Measurements from ENCODE around the gene ASB8.
A peak's percentile ranks its signal among the peaks of the same experiment; 100 is the strongest.

Gene ASB8

DNA sequence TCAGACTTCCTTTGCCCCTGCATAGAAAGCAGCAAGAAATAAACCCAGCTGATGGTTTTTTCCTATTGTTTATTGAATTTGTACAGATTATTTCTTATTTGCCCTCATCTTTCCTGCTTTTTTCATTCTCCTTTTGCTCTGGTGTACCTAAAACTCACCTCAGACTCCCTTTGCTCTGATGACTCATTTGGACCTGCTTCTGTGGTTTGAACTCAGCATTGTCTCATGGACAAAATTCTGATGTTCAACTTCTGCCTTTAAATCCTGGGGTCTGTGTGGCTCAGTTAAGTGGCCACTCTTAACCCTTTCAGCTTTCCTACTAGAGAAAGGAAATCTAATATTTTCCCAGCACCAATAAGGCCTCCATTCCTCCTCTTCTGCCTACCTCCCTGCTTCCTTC, 47.9 kb downstream of the ASB8 start:
- peaks cover 12% of the 10 kb centered on the region for H3K36me3 ChIP-seq (ENCODE audit: control insufficient read depth, low read length)
- peaks cover 21% of the 10 kb centered on the region for H3F3A ChIP-seq (ENCODE audit: control insufficient read depth, insufficient read depth)
- H3K9me3 ChIP-seq (ENCODE audit: control insufficient read depth, insufficient read depth, low read length): no peaks in the 10 kb centered on the region
- peaks cover 28% of the 10 kb centered on the region for H3K79me2 ChIP-seq (ENCODE audit: control insufficient read depth, low read length)
- no peak overlapping the region for H3K4me3 ChIP-seq (ENCODE audit: low read length)
- no peaks in the 10 kb centered on the region for H3K27me3 ChIP-seq (ENCODE audit: control insufficient read depth, low read length)
- no peaks in the 10 kb centered on the region for H3K9me2 ChIP-seq (replicated peaks; ENCODE audit: control insufficient read depth, low read length)
- no peak overlapping the region for H3K4me2 ChIP-seq (ENCODE audit: low read length)
- TF ChIP-seq, protein P1, sequence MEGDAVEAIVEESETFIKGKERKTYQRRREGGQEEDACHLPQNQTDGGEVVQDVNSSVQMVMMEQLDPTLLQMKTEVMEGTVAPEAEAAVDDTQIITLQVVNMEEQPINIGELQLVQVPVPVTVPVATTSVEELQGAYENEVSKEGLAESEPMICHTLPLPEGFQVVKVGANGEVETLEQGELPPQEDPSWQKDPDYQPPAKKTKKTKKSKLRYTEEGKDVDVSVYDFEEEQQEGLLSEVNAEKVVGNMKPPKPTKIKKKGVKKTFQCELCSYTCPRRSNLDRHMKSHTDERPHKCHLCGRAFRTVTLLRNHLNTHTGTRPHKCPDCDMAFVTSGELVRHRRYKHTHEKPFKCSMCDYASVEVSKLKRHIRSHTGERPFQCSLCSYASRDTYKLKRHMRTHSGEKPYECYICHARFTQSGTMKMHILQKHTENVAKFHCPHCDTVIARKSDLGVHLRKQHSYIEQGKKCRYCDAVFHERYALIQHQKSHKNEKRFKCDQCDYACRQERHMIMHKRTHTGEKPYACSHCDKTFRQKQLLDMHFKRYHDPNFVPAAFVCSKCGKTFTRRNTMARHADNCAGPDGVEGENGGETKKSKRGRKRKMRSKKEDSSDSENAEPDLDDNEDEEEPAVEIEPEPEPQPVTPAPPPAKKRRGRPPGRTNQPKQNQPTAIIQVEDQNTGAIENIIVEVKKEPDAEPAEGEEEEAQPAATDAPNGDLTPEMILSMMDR (IDR thresholded peaks at IDR 0.05; ENCODE audit: low read depth, low read length, poor library complexity, severe bottlenecking): no peak
- TF ChIP-seq EZH2phosphoT487 (IDR thresholded peaks at IDR 0.05; ENCODE audit: borderline replicate concordance, low read length): no peak
- no peak overlapping the region for H3K27ac ChIP-seq (ENCODE audit: low read depth, low read length)
- peaks cover 24% of the 10 kb centered on the region for H3K4me1 ChIP-seq (ENCODE audit: control insufficient read depth, low read length)
- no peaks in the 10 kb centered on the region for H4K20me1 ChIP-seq (ENCODE audit: control insufficient read depth, insufficient read depth, low read depth, low read length)

DNA sequence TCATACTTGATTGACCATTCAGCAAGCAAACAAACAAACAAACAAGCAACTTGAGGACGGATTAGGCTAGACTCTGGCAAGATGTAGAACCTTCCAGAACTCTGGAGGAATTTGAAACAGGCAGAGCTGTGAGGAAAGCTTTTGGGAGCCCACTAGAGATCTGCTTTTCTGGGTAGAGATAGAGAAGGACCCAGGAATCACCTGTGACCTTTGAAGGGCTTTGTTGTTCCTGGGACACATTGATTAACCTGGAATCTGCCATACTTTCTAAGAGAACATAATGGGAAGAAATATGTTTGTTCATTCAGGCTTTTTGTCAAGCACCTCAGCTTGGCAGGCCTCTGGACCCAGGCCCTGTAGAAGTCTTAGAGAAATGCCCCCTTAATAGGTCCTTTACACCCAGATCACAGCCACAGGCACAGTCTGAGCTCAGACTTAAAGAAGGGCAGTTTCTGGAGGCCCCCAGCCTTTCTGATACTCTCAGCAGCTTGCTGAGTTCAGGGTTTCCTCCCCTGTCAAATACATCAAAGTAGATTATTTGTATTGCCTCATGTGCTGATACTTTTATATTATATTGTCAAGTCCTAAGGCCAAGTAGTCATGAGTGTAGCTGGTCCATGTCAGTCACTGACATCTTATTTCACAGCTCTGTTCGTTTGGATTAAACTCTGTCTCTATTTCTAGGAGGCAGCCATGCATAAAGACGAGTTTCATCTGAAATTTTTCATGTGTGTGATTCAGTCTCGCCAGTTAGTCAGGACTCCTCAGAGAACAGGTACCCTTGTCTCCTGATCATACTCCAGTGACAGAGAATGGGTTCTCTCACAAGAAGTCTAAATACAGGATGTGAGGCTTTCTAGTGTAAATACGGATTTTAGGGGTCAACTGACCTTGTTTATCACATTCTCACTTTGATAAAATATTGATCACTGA, 50.4 kb downstream of the ASB8 start:
- Histone ChIP-seq H3K27me3 (ENCODE audit: control insufficient read depth, low read length) (no peaks in the 10 kb centered on the region), H3K27ac (ENCODE audit: low read depth, low read length) (peak overlapping the region; percentile 94), H3F3A (ENCODE audit: control insufficient read depth, insufficient read depth) (peaks cover 21% of the 10 kb centered on the region), H3K4me1 (ENCODE audit: control insufficient read depth, low read length) (peaks cover 43% of the 10 kb centered on the region), H3K4me2 (ENCODE audit: low read length) (peak overlapping the region; percentile 98), H4K20me1 (ENCODE audit: control insufficient read depth, insufficient read depth, low read depth, low read length) (no peaks in the 10 kb centered on the region), H3K9me2 (replicated peaks; ENCODE audit: control insufficient read depth, low read length) (no peaks in the 10 kb centered on the region), H3K4me3 (ENCODE audit: low read length) (peak overlapping the region; percentile 94), H3K9me3 (ENCODE audit: control insufficient read depth, insufficient read depth, low read length) (no peaks in the 10 kb centered on the region), H3K36me3 (ENCODE audit: control insufficient read depth, low read length) (peaks cover 12% of the 10 kb centered on the region), H3K79me2 (ENCODE audit: control insufficient read depth, low read length) (peaks cover 52% of the 10 kb centered on the region)
- TF ChIP-seq EZH2phosphoT487 (IDR thresholded peaks at IDR 0.05; ENCODE audit: borderline replicate concordance, low read length): no peak
- TF ChIP-seq, protein P1 (IDR thresholded peaks at IDR 0.05; ENCODE audit: low read depth, low read length, poor library complexity, severe bottlenecking): no peak

DNA sequence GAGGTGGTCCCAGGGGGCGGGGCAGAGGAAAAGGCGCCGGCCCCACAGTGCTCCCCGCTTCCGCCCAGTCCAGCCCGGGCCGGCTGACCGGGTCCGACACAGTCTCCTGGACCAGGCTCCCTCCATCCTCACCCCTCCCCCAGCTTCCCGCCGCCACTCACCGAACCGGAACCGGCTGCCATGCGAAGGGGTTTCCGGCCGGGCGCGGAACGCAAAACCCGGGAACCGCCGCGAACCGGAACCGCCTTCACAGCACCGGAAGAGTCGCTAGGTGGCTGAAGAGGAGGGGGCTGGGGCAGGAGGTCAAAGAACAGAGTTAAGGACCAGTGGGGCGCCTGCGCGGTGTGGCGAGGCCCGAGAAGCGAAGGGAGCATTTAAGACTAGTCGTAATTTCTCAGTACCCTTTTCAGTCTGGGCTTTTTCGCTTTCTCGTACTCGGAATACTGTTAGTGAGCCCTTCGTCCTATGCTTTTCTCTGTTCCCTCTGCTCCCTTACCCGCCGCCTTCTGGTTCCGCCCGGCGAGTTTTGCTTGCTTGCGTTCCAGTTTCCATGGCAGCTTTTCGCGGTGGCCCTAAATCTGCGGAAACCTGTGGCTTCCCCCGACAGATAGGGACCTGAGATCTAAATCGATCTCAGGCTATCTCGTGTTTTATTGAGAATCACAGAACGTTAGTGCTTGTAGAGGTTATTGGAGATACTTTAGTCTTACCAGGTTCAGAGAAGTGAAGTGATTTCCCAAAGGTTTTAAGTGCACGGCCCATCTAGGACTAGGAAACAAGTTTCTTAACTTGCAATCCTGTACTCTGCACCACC, 51.2 kb downstream of the ASB8 start, which contains the start of gene SENP1:
Gene SENP1, minus strand, starts transcription at position 213 of the 814 bp plus-strand sequence. CDS start 4,607 bp downstream, outside the sequence.
- Histone ChIP-seq H3K9me2 (replicated peaks; ENCODE audit: control insufficient read depth, low read length) (no peaks in the 10 kb centered on the region), H3K4me1 (ENCODE audit: control insufficient read depth, low read length) (peaks cover 49% of the 10 kb centered on the region), H3K4me2 (ENCODE audit: low read length) (peak within 1 kb of the TSS; percentile 98), H3K27me3 (ENCODE audit: control insufficient read depth, low read length) (no peaks in the 10 kb centered on the region), H3F3A (ENCODE audit: control insufficient read depth, insufficient read depth) (peaks cover 21% of the 10 kb centered on the region), H3K4me3 (ENCODE audit: low read length) (peak within 1 kb of the TSS; percentile 94), H3K36me3 (ENCODE audit: control insufficient read depth, low read length) (peaks cover 16% of the 10 kb centered on the region), H4K20me1 (ENCODE audit: control insufficient read depth, insufficient read depth, low read depth, low read length) (no peaks in the 10 kb centered on the region), H3K9me3 (ENCODE audit: control insufficient read depth, insufficient read depth, low read length) (no peaks in the 10 kb centered on the region), H3K27ac (ENCODE audit: low read depth, low read length) (peak within 1 kb of the TSS; percentile 94), H3K79me2 (ENCODE audit: control insufficient read depth, low read length) (peaks cover 61% of the 10 kb centered on the region)
- TF ChIP-seq EZH2phosphoT487 (IDR thresholded peaks at IDR 0.05; ENCODE audit: borderline replicate concordance, low read length): no peak
- TF ChIP-seq, protein P1 (IDR thresholded peaks at IDR 0.05; ENCODE audit: low read depth, low read length, poor library complexity, severe bottlenecking): no peak
